ENCODE results near the gene ADAP1. TPM values are rescaled to one million over a fixed set of nuclear protein-coding genes. Genes with fewer than 3 reads are reported as not detected.

The ADAP1 gene
- total and polyA plus RNA-seq, 11 donors, result 3.1 to 16.5 (median 12.0) TPM

GRCh38 chr7:875476-876076 lies 78.9 kb downstream of the ADAP1 start:
- Histone ChIP-seq H3K9me3 (no peaks in the 10 kb centered on the region), H3K36me3 (peaks cover 0 to 47% (median 30%) of the 10 kb centered on the region in 9 donors), H3K27ac (peak overlapping the region; percentile 6 to 89 (median 82)), H3K4me3 (peak overlapping the region in 11 of 12 donors; percentile 9 to 67 (median 50)), H3K27me3 (no peaks in the 10 kb centered on the region), H3K4me1 (peaks cover 10 to 66% (median 42%) of the 10 kb centered on the region in 12 donors)
- TF ChIP-seq CTCF (IDR thresholded peaks at IDR 0.05), result no peak
- TF ChIP-seq POLR2A (IDR thresholded peaks at IDR 0.05), result no peak
- peak in 1 of 4 donors; percentile 1 for ATAC-seq
- 76 to 82% (median 81%) methylated on average over 26 to 27 of the region's 27 CpGs for WGBS, 4 donors
- intact Hi-C loops (cut with DNase I), result loop anchor here in 4 of 10 donors (2.0 to 10.0 kb wide), 5 partner anchors 89 to 551 kb away; partner anchors contain the start of gene PDGFA (in 1 of the 4)
- peak in 2 of 5 donors; percentile 56 to 73 for DNase-seq

GRCh38 chr7:875051-875450 lies 79.4 kb downstream of the ADAP1 start:
- peaks cover 0 to 53% (median 35%) of the 10 kb centered on the region in 9 donors for H3K36me3 ChIP-seq
- WGBS, 4 donors, result 77 to 81% (median 79%) methylated on average over 7 of the region's 7 CpGs
- H3K4me1 ChIP-seq, result peaks cover 10 to 61% (median 37%) of the 10 kb centered on the region in 12 donors
- intact Hi-C loops (cut with DNase I), result loop anchor here in 4 of 10 donors (2.0 to 10.0 kb wide), 5 partner anchors 88 to 550 kb away; partner anchors contain the start of gene PDGFA (in 1 of the 4)
- H3K4me3 ChIP-seq, result no peak overlapping the region
- H3K9me3 ChIP-seq, result no peaks in the 10 kb centered on the region
- no peak for DNase-seq
- peak overlapping the region in 7 of 12 donors; percentile 59 to 89 (median 84) for H3K27ac ChIP-seq
- TF ChIP-seq CTCF (IDR thresholded peaks at IDR 0.05) (no peak), POLR2A (IDR thresholded peaks at IDR 0.05) (no peak)
- ATAC-seq, result no peak
- H3K27me3 ChIP-seq, result no peaks in the 10 kb centered on the region

- Histone ChIP-seq H3K27ac (peak overlapping the region in 11 of 12 donors; percentile 27 to 79 (median 65)), H3K27me3 (no peaks in the 10 kb centered on the region), H3K4me1 (peaks cover 10 to 59% (median 37%) of the 10 kb centered on the region in 12 donors), H3K36me3 (peaks cover 0 to 60% (median 40%) of the 10 kb centered on the region in 9 donors), H3K9me3 (no peaks in the 10 kb centered on the region), H3K4me3 (no peak overlapping the region)
- ATAC-seq, result no peak
- intact Hi-C loops (cut with DNase I), result loop anchor here in 9 of 10 donors (2.0 to 10.0 kb wide), 9 partner anchors 37 to 557 kb away; partner anchors contain the start of genes PDGFA (in 1 of the 9) and SUN1 (in 1 of the 9)
- DNase-seq, result peak in 1 of 5 donors; percentile 10
- TF ChIP-seq CTCF (IDR thresholded peaks at IDR 0.05) (no peak), POLR2A (IDR thresholded peaks at IDR 0.05) (no peak)
- WGBS, 4 donors, result 51 to 66% (median 60%) methylated on average over 9 of the region's 9 CpGs
Observed at GRCh38 chr7:874031-874749, 80.3 kb downstream of the ADAP1 start.

Data from heart left ventricle (tissue), 16 donors.